ENCODE measurements around the gene ROR1. TPM values are rescaled to one million over a fixed set of nuclear protein-coding genes. Genes with fewer than 3 reads are reported as not detected.

The ROR1 gene
- total RNA-seq, 1 experiment from 2014 or later: 33.8 TPM

GRCh38 chr1:63896755-63897154 is 122.9 kb downstream of the ROR1 start:
- H3K4me1 Mint-ChIP-seq (ENCODE audit: low read depth, unreplicated experiment): peaks cover 70% of the 10 kb centered on the region
- no peak overlapping the region for H3K4me3 Mint-ChIP-seq (ENCODE audit: low read depth, unreplicated experiment)
- no TSS peak for BruUV-seq (replicated peaks)
- no peaks in the 10 kb centered on the region for H3K9me3 Mint-ChIP-seq (ENCODE audit: low read depth, unreplicated experiment)
- no peak for TF ChIP-seq CTCF (IDR thresholded peaks at IDR 0.05; ENCODE audit: unreplicated experiment)
- DNase-seq: no peak
- H3K27ac Mint-ChIP-seq (ENCODE audit: unreplicated experiment): no peak overlapping the region
- intact Hi-C loops (cut with micrococcal nuclease; ENCODE audit: unreplicated experiment): no loop called here
- CTCF ChIA-PET: interaction anchor here (1.3 to 1.6 kb wide), 2 partner anchors 11 to 80 kb away, joined by 4 read pairs; no protein-coding TSS in a partner anchor
- H3K36me3 Mint-ChIP-seq (ENCODE audit: insufficient read depth, unreplicated experiment): no peaks in the 10 kb centered on the region
- H3K27me3 Mint-ChIP-seq (ENCODE audit: unreplicated experiment): no peaks in the 10 kb centered on the region

- H3K9me3 Mint-ChIP-seq (ENCODE audit: low read depth, unreplicated experiment): no peaks in the 10 kb centered on the region
- intact Hi-C loops (cut with micrococcal nuclease; ENCODE audit: unreplicated experiment): no loop called here
- BruUV-seq (replicated peaks): no TSS peak
- CTCF ChIA-PET: interaction anchor here (0.7 kb wide), 1 partner anchor 150 kb away, joined by 3 read pairs; no protein-coding TSS in a partner anchor
- DNase-seq: no peak
- TF ChIP-seq CTCF (IDR thresholded peaks at IDR 0.05; ENCODE audit: unreplicated experiment): no peak
- no peak overlapping the region for H3K27ac Mint-ChIP-seq (ENCODE audit: unreplicated experiment)
- H3K27me3 Mint-ChIP-seq (ENCODE audit: unreplicated experiment): no peaks in the 10 kb centered on the region
- H3K4me1 Mint-ChIP-seq (ENCODE audit: low read depth, unreplicated experiment): peaks cover 65% of the 10 kb centered on the region
- H3K4me3 Mint-ChIP-seq (ENCODE audit: low read depth, unreplicated experiment): no peak overlapping the region
- no peaks in the 10 kb centered on the region for H3K36me3 Mint-ChIP-seq (ENCODE audit: insufficient read depth, unreplicated experiment)
Observed at GRCh38 chr1:63898428-63899196, 124.8 kb downstream of the ROR1 start.

- CTCF ChIA-PET: interaction anchor here (0.6 to 0.9 kb wide), 2 partner anchors 87 to 203 kb away, joined by 3 read pairs; no protein-coding TSS in a partner anchor
- no peaks in the 10 kb centered on the region for H3K27me3 Mint-ChIP-seq (ENCODE audit: unreplicated experiment)
- H3K27ac Mint-ChIP-seq (ENCODE audit: unreplicated experiment): no peak overlapping the region
Observed at GRCh38 chr1:63901094-63901493, 127.3 kb downstream of the ROR1 start.

More at GRCh38 chr1:63901094-63901493, 127.3 kb downstream of the ROR1 start:
- peaks cover 65% of the 10 kb centered on the region for H3K4me1 Mint-ChIP-seq (ENCODE audit: low read depth, unreplicated experiment)
- DNase-seq: no peak
- H3K9me3 Mint-ChIP-seq (ENCODE audit: low read depth, unreplicated experiment): no peaks in the 10 kb centered on the region
- no TSS peak for BruUV-seq (replicated peaks)
- intact Hi-C loops (cut with micrococcal nuclease; ENCODE audit: unreplicated experiment): no loop called here
- H3K36me3 Mint-ChIP-seq (ENCODE audit: insufficient read depth, unreplicated experiment): no peaks in the 10 kb centered on the region
- H3K4me3 Mint-ChIP-seq (ENCODE audit: low read depth, unreplicated experiment): no peak overlapping the region
- TF ChIP-seq CTCF (IDR thresholded peaks at IDR 0.05; ENCODE audit: unreplicated experiment): no peak

Data from Calu3 (cell line).